MM.1S (cell line): Measurements from ENCODE around the gene C17orf78.

ENCODE experiments used
- EZH2phosphoT487 ChIP-seq: fragments of 300-600 bp; sonication (generic); IDR thresholded peaks from 2 replicates; pipeline ENCODE4 v1.6.1; 2018; ENCODE audit warnings: antibody characterized with exemption, low read length
- TF ChIP-seq, protein P1 (sequence below): fragments of 300-600 bp; sonication (generic); IDR thresholded peaks from 2 replicates; pipeline ENCODE4 v1.5.1; 2016; ENCODE audit warnings: antibody characterized with exemption, low read length, mixed read lengths

- TF ChIP-seq, protein P1, sequence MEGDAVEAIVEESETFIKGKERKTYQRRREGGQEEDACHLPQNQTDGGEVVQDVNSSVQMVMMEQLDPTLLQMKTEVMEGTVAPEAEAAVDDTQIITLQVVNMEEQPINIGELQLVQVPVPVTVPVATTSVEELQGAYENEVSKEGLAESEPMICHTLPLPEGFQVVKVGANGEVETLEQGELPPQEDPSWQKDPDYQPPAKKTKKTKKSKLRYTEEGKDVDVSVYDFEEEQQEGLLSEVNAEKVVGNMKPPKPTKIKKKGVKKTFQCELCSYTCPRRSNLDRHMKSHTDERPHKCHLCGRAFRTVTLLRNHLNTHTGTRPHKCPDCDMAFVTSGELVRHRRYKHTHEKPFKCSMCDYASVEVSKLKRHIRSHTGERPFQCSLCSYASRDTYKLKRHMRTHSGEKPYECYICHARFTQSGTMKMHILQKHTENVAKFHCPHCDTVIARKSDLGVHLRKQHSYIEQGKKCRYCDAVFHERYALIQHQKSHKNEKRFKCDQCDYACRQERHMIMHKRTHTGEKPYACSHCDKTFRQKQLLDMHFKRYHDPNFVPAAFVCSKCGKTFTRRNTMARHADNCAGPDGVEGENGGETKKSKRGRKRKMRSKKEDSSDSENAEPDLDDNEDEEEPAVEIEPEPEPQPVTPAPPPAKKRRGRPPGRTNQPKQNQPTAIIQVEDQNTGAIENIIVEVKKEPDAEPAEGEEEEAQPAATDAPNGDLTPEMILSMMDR: no peak
- TF ChIP-seq EZH2phosphoT487: no peak
Measured at GRCh38 chr17:37342589-37342988, 33.2 kb upstream of the C17orf78 start.
